Tibial artery (tissue), 4 donors: ENCODE results near the gene DNM1.

Experiments used
- DNase-seq, 2 donors: peaks; one replicate each; pipeline ENCODE4 v3.0.0-alpha.2; 2019
- H3K27ac ChIP-seq, 2 donors: fragments of 200-600 bp; sonication (generic) in 1 of 2; 1 replicate in 1 of 2; 2 replicates in 1 of 2; pipeline ENCODE4 v1.5.1; 2018 to 2019; ENCODE audit warnings: mild to moderate bottlenecking in 1 of 2
- H3K27me3 ChIP-seq, 2 donors: fragments of 200-600 bp; sonication (generic) in 1 of 2; one replicate each; pipeline versions ENCODE4 v1.5.1 to v1.6.0; 2016 to 2019
- H3K36me3 ChIP-seq, 3 donors: fragments of 200-600 bp; sonication (generic) in 2 of 3; one replicate each; pipeline ENCODE4 v1.5.1; 2016 to 2019; ENCODE audit warnings: mild to moderate bottlenecking in 2 of 3
- H3K4me1 ChIP-seq, 4 donors: fragments of 200-600 bp; sonication (generic) in 2 of 4; 1 replicate in 3 of 4; 2 replicates in 1 of 4; pipeline ENCODE4 v1.5.1; 2016 to 2019
- H3K4me3 ChIP-seq, 2 donors: fragments of 200-600 bp; sonication (generic) in 1 of 2; 1 replicate in 1 of 2; 2 replicates in 1 of 2; pipeline ENCODE4 v1.5.1; 2018 to 2019; ENCODE audit warnings: mild to moderate bottlenecking in 2 of 2
- H3K9me3 ChIP-seq, 3 donors: fragments of 200-600 bp; sonication (generic) in 1 of 3; one replicate each; pipeline ENCODE4 v1.5.1; 2016 to 2019
- CTCF ChIP-seq, 2 experiments: fragments of 200-600 bp in 1 of 2; fragments of 450-650 bp in 1 of 2; IDR thresholded peaks; one replicate each; pipeline ENCODE4 v1.5.1; 2017 to 2019; ENCODE audit warnings: antibody characterized with exemption in 2 of 2, mild to moderate bottlenecking in 1 of 2, moderate library complexity in 1 of 2
- intact Hi-C: fragments of 100-400 bp; cut with DNase I; formaldehyde crosslinking; loops from one replicate; pipeline ENCODE4 v1.15.0; 2023; ENCODE audit warnings: low total_unique reads

The DNM1 gene

GRCh38 chr9:128203024-128203706 lies at the start of gene DNM1:
DNM1 (plus strand) TSS chr9:128203379; CDS start chr9:128203471, 92 bp downstream.
- Histone ChIP-seq H3K4me3 (peak within 1 kb of the TSS; percentile 44 to 55), H3K27ac (peak within 1 kb of the TSS in 1 of 2 donors; percentile 34), H3K4me1 (peaks cover 0 to 21% (median 13%) of the 10 kb centered on the region in 4 donors), H3K9me3 (no peaks in the 10 kb centered on the region), H3K27me3 (peaks cover 4 to 32% of the 10 kb centered on the region in 2 donors), H3K36me3 (no peaks in the 10 kb centered on the region)
- intact Hi-C loops = no loop called here
- peak; percentile 81 to 98 for TF ChIP-seq CTCF (IDR thresholded peaks at IDR 0.05)
- DNase-seq = peak in 1 of 2 donors; percentile 72

- no peaks in the 10 kb centered on the region for H3K27me3 ChIP-seq
- peaks cover 0 to 4% (median 0%) of the 10 kb centered on the region in 4 donors for H3K4me1 ChIP-seq
- no peaks in the 10 kb centered on the region for H3K36me3 ChIP-seq
- no peak overlapping the region for H3K4me3 ChIP-seq
- H3K9me3 ChIP-seq = no peaks in the 10 kb centered on the region
- intact Hi-C loops = no loop called here
- H3K27ac ChIP-seq = no peak overlapping the region
- DNase-seq = no peak
- no peak for TF ChIP-seq CTCF (IDR thresholded peaks at IDR 0.05)
Observed at GRCh38 chr9:128153947-128154695, 49.1 kb upstream of the DNM1 start.

- TF ChIP-seq CTCF (IDR thresholded peaks at IDR 0.05) = no peak
- Histone ChIP-seq H3K4me1 (peaks cover 0 to 12% (median 7%) of the 10 kb centered on the region in 4 donors), H3K27me3 (no peaks in the 10 kb centered on the region), H3K36me3 (no peaks in the 10 kb centered on the region), H3K27ac (no peak overlapping the region), H3K9me3 (no peaks in the 10 kb centered on the region), H3K4me3 (no peak overlapping the region)
- intact Hi-C loops = no loop called here
- DNase-seq = no peak
Observed at GRCh38 chr9:128155736-128156500, 47.3 kb upstream of the DNM1 start.

- Histone ChIP-seq H3K27ac (peak overlapping the region; percentile 59 to 73), H3K27me3 (no peaks in the 10 kb centered on the region), H3K4me3 (peak overlapping the region; percentile 74 to 86), H3K9me3 (no peaks in the 10 kb centered on the region), H3K4me1 (peaks cover 0 to 34% (median 21%) of the 10 kb centered on the region in 4 donors), H3K36me3 (peaks cover 10 to 23% (median 17%) of the 10 kb centered on the region in 3 donors)
- no peak for TF ChIP-seq CTCF (IDR thresholded peaks at IDR 0.05)
- intact Hi-C loops = no loop called here
- DNase-seq = no peak
Observed at GRCh38 chr9:128159522-128159783, 43.7 kb upstream of the DNM1 start.

GRCh38 chr9:128159784-128160602 lies 43.2 kb upstream of the DNM1 start, which contains the start of gene BBLN:
BBLN (plus strand) TSS chr9:128160265; CDS start chr9:128160408, 143 bp downstream.
- Histone ChIP-seq H3K9me3 (no peaks in the 10 kb centered on the region), H3K27ac (peak within 1 kb of the TSS; percentile 59 to 73), H3K4me3 (peak within 1 kb of the TSS; percentile 74 to 86), H3K27me3 (no peaks in the 10 kb centered on the region), H3K36me3 (peaks cover 12 to 29% (median 22%) of the 10 kb centered on the region in 3 donors), H3K4me1 (peaks cover 0 to 34% (median 21%) of the 10 kb centered on the region in 4 donors)
- peak; percentile 92 to 98 for DNase-seq
- intact Hi-C loops = no loop called here
- no peak for TF ChIP-seq CTCF (IDR thresholded peaks at IDR 0.05)
